Limb (tissue), 2 donors: ENCODE measurements around the gene CD2AP.
"Not testable (repeated sequence)": the region's sequence is repeated elsewhere in the genome, so short reads cannot be mapped to it uniquely, and the experiment has no call there.

Source experiments
- DNase-seq, 2 donors: peaks; one replicate each; pipeline ENCODE4 v3.0.0-alpha.2; 2016; ENCODE audit errors: extremely low spot score in 2 of 2

The CD2AP gene

GRCh38 chr6:47634210-47635047 is 156.8 kb downstream of the CD2AP start:
- DNase-seq, result no peak

- DNase-seq, result no peak
Measured at GRCh38 chr6:47646689-47647088, 169.1 kb downstream of the CD2AP start.

GRCh38 chr6:47647188-47647587 is 169.6 kb downstream of the CD2AP start:
- no peak for DNase-seq

DNA sequence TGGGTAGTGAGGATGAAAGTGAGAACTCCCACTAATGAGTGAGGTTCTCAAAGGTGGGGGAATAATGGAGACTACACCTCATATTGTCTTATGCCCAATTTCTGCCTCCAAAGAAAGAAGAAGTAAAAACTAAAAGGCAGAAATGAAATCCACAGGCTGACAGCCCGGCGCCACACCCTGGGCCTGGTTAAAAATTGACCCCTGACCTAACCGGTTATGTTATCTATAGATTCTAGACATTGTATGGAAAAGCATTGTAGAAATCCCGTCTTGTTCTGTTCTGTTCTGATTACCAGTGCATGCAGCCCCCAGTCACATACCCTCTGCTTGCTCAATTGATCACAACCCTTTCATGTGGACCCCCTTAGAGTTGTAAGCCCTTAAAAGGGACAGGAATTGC is 170.0 kb downstream of the CD2AP start:
- not testable (repeated sequence) for DNase-seq

DNA sequence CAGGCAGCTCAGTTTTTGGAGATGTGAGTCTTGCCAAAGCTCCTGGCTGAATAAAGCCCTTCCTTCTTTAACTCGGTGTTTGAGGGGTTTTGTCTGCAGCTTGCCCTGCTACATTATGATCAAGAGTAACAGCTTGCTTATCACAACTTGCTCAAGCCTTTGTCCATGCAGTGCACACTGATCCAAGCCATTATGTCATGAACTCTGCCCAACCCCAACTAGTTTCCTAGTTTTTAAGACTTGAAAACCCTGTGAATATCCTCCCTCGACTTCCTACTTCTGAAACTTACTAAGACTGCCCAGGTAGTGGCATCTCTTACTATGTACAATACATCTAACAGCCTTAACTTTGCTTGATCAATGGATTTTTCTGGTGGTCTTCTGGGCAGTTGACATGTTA is 170.4 kb downstream of the CD2AP start:
- no peak for DNase-seq

GRCh38 chr6:47650553-47651432 is 173.2 kb downstream of the CD2AP start:
- DNase-seq, result no peak

- DNase-seq, result no peak
Measured at GRCh38 chr6:47651505-47651944, 173.9 kb downstream of the CD2AP start.

- no peak for DNase-seq
Measured at GRCh38 chr6:47653706-47654105, 176.1 kb downstream of the CD2AP start.

DNA sequence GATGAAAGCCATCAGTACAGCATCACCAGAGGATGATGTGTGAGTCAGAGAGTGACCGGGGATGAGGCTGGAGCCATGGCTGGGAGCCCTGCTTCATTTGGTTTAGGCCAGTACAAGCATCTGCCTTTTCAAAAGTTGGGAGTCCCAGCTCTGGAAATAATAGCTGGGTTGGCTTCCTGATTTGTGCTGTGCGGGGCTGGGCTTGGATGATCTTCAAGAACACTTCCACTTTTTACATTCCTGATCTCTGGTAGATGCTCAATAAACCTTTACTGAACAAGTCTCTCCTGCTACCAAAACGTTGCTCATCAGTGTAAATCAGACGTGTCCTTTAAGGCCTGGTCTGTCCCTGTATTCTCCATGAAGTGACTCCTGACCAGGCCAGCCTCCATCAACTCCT is 176.7 kb downstream of the CD2AP start:
- DNase-seq, result no peak

GRCh38 chr6:47655719-47656595 is 178.4 kb downstream of the CD2AP start:
- DNase-seq, result no peak

GRCh38 chr6:47661960-47662359 is 184.4 kb downstream of the CD2AP start:
- DNase-seq, result no peak

DNA sequence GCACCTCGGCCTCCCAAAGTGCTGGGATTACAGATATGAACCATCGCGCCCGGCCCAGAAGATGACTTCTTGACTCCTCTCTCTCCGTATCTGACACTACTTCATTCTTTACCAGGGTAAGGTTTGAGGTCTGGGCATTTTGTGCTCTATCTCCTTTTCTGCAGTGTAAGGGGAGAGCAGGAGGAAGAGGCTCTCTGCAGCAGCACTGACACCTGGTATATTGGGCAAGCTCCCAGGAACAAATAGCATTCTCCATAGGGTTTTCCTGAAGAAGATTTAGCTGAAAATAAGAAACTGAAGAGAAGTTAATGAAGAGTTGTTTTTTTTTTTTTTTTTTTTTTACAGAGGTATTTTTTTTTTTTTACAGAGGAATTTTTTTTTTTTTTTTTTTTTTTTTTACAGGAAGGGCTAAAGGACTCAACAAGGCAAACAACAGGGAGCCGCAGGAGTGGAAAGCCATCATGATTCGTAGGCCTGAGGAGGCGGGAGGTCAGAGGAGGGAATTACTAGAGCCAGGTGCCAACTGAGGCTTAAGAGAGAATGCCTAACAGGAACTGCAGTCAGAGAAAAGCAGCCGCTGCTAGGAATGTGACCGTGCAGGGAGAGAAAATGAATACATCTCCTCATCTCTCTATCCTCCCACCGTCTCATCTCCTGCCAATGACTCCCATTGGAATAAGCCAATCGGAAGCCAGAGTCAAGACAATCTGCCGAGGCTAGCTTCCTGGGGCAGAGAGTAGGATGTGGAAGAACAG is 186.1 kb downstream of the CD2AP start:
- no peak for DNase-seq

GRCh38 chr6:47665112-47665511 is 187.5 kb downstream of the CD2AP start:
- no peak for DNase-seq

GRCh38 chr6:47669684-47670513 is 192.3 kb downstream of the CD2AP start:
- DNase-seq, result peak in 1 of 2 donors; percentile 1

DNA sequence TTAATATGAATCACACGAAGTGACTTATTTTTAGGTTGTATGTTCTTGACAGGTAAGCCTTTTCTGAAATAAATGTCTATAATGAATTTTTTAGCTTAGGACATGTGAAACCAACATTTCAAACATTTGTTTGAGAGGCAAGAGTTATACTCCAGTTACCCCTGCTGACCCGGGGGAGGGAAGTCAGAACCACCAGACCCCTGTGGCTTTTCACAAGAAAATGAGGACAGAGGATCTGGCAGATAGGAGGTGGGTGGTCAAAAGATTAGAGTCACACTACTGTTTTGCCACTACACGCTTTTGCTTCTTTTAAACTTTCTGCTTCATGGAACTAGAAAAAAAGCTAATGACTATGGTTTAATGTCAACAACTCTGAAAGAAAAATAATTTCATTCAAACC is 193.3 kb downstream of the CD2AP start:
- no peak for DNase-seq

DNA sequence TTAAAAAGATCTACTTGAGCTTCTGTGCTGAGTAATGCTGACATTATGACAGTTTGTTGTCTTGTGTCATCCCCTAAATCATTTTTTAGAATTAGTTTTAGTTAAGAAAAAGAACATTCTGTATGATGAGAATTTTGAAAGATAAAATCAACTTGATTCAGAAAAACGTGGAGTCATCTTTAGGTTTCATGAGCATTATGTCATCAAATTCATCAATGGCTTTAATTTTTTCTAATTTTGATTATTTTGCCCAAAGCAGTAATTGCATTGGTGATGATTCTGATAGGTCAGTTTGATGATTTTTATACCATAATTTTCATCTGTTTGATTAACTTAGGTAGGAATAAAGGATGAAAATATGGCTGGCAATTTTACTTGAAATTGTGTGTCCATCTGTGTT is 194.2 kb downstream of the CD2AP start:
- DNase-seq, result no peak

- DNase-seq, result no peak
Measured at GRCh38 chr6:47672816-47673215, 195.2 kb downstream of the CD2AP start.

DNA sequence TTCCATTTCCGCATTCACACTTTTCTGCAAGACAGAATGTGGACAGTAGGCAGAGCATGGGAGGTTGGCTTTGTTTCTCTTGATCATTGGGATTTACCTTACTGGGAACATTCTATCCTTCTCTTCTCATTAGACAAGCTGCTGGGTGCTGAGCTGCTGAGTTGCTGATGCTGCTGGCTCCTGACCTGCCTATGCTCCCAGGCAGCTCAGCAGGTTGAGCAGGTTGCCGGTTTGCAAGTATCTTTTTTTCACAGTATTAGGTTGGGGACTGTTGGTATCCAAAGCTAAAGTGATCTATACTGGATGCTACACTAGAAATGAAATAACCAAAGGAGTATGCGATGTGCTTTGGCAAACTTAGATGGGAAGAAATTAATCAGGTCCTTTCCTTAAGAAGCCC is 197.1 kb downstream of the CD2AP start:
- no peak for DNase-seq
